Brain microvascular endothelial cell (primary cell): ENCODE data around the gene PCDHAC1.

Experiments used
- DNase-seq: peaks from one replicate; pipeline ENCODE4 v3.0.0-alpha.2; 2020
- H3K27ac ChIP-seq: fragments of 250-450 bp; sonication (Bioruptor Pico); 2 replicates; pipeline ENCODE4 v1.5.1; 2020; ENCODE audit warnings: mild to moderate bottlenecking, moderate library complexity
- H3K27me3 ChIP-seq: fragments of 250-450 bp; sonication (Bioruptor Pico); replicated peaks from 2 replicates; pipeline ENCODE4 v1.5.1; 2020; ENCODE audit warnings: mild to moderate bottlenecking
- H3K36me3 ChIP-seq: fragments of 250-450 bp; sonication (Bioruptor Pico); replicated peaks from 2 replicates; pipeline ENCODE4 v1.5.1; 2020; ENCODE audit warnings: mild to moderate bottlenecking
- H3K4me3 ChIP-seq: 2 replicates; pipeline ENCODE4 v1.5.1; 2011; ENCODE audit warnings: low read depth, mild to moderate bottlenecking, control low read depth, low read length, moderate library complexity
- in situ Hi-C: cut with HindIII; loops from 2 replicates; pipeline ENCODE4 v1.10.0; 2017; ENCODE audit warnings: low sequenced_read_pairs, low pct_ligation_motif_present
- TF ChIP-seq, protein P1 (sequence below): IDR thresholded peaks from 2 replicates; pipeline ENCODE4 v1.5.1; 2011; ENCODE audit warnings: low read depth, mild to moderate bottlenecking, moderate library complexity, low read length, control low read depth, inconsistent platforms; ENCODE audit errors: missing control alignments

Gene PCDHAC1

GRCh38 chr5:140883927-140884697 lies 42.0 kb upstream of the PCDHAC1 start:
- TF ChIP-seq, protein P1, sequence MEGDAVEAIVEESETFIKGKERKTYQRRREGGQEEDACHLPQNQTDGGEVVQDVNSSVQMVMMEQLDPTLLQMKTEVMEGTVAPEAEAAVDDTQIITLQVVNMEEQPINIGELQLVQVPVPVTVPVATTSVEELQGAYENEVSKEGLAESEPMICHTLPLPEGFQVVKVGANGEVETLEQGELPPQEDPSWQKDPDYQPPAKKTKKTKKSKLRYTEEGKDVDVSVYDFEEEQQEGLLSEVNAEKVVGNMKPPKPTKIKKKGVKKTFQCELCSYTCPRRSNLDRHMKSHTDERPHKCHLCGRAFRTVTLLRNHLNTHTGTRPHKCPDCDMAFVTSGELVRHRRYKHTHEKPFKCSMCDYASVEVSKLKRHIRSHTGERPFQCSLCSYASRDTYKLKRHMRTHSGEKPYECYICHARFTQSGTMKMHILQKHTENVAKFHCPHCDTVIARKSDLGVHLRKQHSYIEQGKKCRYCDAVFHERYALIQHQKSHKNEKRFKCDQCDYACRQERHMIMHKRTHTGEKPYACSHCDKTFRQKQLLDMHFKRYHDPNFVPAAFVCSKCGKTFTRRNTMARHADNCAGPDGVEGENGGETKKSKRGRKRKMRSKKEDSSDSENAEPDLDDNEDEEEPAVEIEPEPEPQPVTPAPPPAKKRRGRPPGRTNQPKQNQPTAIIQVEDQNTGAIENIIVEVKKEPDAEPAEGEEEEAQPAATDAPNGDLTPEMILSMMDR = no peak
- Histone ChIP-seq H3K27me3 (no peaks in the 10 kb centered on the region), H3K4me3 (no peak overlapping the region), H3K36me3 (no peaks in the 10 kb centered on the region), H3K27ac (no peak overlapping the region)
- in situ Hi-C loops = no loop called here
- no peak for DNase-seq

GRCh38 chr5:140916325-140916724 lies 9.8 kb upstream of the PCDHAC1 start:
- Histone ChIP-seq H3K27me3 (no peaks in the 10 kb centered on the region), H3K36me3 (no peaks in the 10 kb centered on the region), H3K27ac (no peak overlapping the region), H3K4me3 (no peak overlapping the region)
- in situ Hi-C loops = no loop called here
- TF ChIP-seq, protein P1 = no peak
- no peak for DNase-seq

DNA sequence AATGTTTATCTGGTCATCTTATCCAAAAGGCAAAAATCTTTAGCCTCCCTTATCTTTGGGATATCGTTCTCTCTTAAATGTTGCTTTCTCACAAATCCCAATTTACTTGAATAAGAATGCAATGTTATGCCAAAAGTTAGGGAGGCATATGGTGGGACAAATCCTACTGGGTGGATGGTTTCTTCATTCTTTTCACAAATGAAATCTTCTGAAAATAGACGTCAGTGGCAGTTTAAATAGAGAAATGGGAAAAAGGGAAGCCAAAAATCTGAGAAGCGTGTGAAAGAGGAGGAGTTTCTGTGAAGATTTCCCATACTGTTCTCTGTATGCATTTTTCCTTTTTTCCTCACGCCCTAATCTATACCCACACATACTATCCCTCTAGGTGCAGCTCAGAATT lies 2.5 kb upstream of the PCDHAC1 start:
- DNase-seq = no peak
- TF ChIP-seq, protein P1 = no peak

DNA sequence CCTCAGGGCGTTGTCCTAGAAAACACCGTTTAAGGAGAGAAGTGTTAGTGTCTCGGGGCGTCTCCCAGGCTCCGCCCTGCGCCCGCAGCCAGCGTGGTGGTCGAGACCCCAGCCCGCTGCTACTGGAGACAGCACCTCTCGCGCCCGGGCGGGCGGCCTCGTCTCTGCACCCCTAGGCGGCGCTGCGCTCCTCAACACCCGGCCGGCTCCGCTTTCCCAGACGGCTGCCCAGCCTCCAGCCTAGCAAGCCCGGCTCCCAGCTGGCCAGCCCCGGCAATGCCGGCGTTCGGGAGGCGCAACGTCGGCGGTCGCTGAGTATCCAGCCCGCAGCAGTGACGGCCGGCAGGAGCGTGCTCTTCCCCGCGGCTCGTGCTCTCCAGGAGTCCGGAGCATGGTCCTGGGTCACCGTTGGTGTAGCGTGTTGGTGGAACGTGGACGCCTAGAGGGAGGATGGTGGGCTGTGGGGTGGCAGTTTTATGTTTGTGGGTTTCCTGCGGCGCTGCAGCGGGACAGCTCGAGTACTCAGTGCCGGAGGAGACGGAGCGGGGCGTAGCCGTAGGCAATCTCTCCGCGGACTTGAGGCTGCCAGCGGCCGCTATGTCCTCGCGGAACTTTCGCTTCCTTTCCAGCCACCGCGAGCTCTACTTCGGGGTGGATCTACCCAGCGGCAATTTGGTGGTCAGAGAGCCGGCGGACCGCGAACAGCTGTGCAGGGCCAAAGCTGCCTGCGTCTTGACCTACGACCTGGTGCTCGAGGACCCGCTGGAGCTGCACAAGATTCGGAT lies 536 bp downstream of the PCDHAC1 start:
- Histone ChIP-seq H3K27me3 (peaks cover 16% of the 10 kb centered on the region), H3K27ac (no peak overlapping the region), H3K4me3 (peak overlapping the region; percentile 24), H3K36me3 (no peaks in the 10 kb centered on the region)
- peak; percentile 24 for DNase-seq
- TF ChIP-seq, protein P1 = peak; percentile 45
- in situ Hi-C loops = no loop called here

More for the DNA sequence above, 2.5 kb upstream of the PCDHAC1 start:
- no peak overlapping the region for H3K27ac ChIP-seq
- in situ Hi-C loops = no loop called here
- no peaks in the 10 kb centered on the region for H3K36me3 ChIP-seq
- no peak overlapping the region for H3K4me3 ChIP-seq
- peaks cover 16% of the 10 kb centered on the region for H3K27me3 ChIP-seq

- Histone ChIP-seq H3K27ac (no peak overlapping the region), H3K4me3 (peak overlapping the region; percentile 24), H3K27me3 (peaks cover 16% of the 10 kb centered on the region), H3K36me3 (no peaks in the 10 kb centered on the region)
- TF ChIP-seq, protein P1 = no peak
- no peak for DNase-seq
- in situ Hi-C loops = no loop called here
These were observed 1.1 kb downstream of the PCDHAC1 start for GRCh38 chr5:140927228-140927573.
